H1 (cell line): Measurements from ENCODE around the gene XKR7. TPM values are rescaled to one million over a fixed set of nuclear protein-coding genes. Genes with fewer than 3 reads are reported as not detected.

Source experiments
- CTCF ChIA-PET: fragments of 300-600 bp; sonication (Branson Sonifier 250); formaldehyde crosslinking; loops from one replicate; lab custom pipeline; 2021; ENCODE audit not compliant: partially characterized antibody; lab: Charles Lee
- POLR2A ChIA-PET: fragments of 300-600 bp; sonication (Branson Sonifier 250); formaldehyde crosslinking; loops from one replicate; lab custom pipeline; 2021; ENCODE audit warnings: inconsistent platforms; ENCODE audit not compliant: partially characterized antibody; lab: Charles Lee
- DNase-seq, 2 experiments: peaks; one replicate each; pipeline versions ENCODE4 v3.0.0 to v3.0.0-alpha.2; 2010 to 2022; ENCODE audit warnings: low spot score in 2 of 2, low read depth in 1 of 2, mixed read lengths in 1 of 2
- FAIRE-seq: peaks from 2 replicates; lab custom pipeline; 2011; peaks lifted over from hg19 to GRCh38; lab: Jason Lieb, UNC
- H2AFZ ChIP-seq: 2 replicates; pipeline ENCODE4 v1.8.1; 2012; ENCODE audit warnings: low read length, inconsistent platforms
- H2AK5ac ChIP-seq: 2 replicates; pipeline ENCODE4 v1.6.1; 2013; ENCODE audit warnings: low read depth, low read length
- H2BK120ac ChIP-seq: replicated peaks from 2 replicates; pipeline ENCODE3; 2013; ENCODE audit warnings: low read depth, low read length, inconsistent platforms
- H2BK12ac ChIP-seq: 2 replicates; pipeline ENCODE4 v1.6.1; 2013; ENCODE audit warnings: low read depth, low read length
- H2BK15ac ChIP-seq: 2 replicates; pipeline ENCODE4 v1.6.1; 2013; ENCODE audit warnings: low read length
- H2BK20ac ChIP-seq: 2 replicates; pipeline ENCODE4 v1.6.1; 2013; ENCODE audit warnings: low read length
- H2BK5ac ChIP-seq: 2 replicates; pipeline ENCODE4 v1.6.1; 2013; ENCODE audit warnings: low read depth, low read length
- H3K14ac ChIP-seq: 2 replicates; pipeline ENCODE4 v1.6.1; 2013; ENCODE audit warnings: inconsistent platforms; ENCODE audit not compliant: insufficient read length
- H3K18ac ChIP-seq: 2 replicates; pipeline ENCODE4 v1.6.1; 2013; ENCODE audit warnings: low read length; ENCODE audit errors: extremely low read depth
- H3K23ac ChIP-seq: 2 replicates; pipeline ENCODE4 v1.6.1; 2013; ENCODE audit warnings: inconsistent platforms; ENCODE audit not compliant: insufficient read length
- H3K23me2 ChIP-seq: 2 replicates; pipeline ENCODE4 v1.6.1; 2013; ENCODE audit warnings: low read depth, low read length
- H3K27ac ChIP-seq: 2 replicates; pipeline ENCODE4 v1.6.1; 2011; ENCODE audit warnings: low read depth, low read length, inconsistent platforms
- H3K27me3 ChIP-seq, 4 experiments: replicated peaks in 1 of 4; 1 replicate in 1 of 4; 2 replicates in 3 of 4; pipeline versions ENCODE4 v1.6.1 to v1.8.1; 2011 to 2013; ENCODE audit warnings: low read length in 3 of 4, mild to moderate bottlenecking in 3 of 4, inconsistent platforms in 2 of 4, mixed read lengths in 2 of 4, moderate library complexity in 1 of 4; ENCODE audit not compliant: control insufficient read depth in 3 of 4, insufficient read depth in 3 of 4; ENCODE audit errors: extremely low read depth in 1 of 4
- H3K36me3 ChIP-seq, 4 experiments: 2 replicates each; pipeline versions ENCODE4 v1.6.1 to v1.8.1; 2011 to 2013; ENCODE audit warnings: mild to moderate bottlenecking in 4 of 4, low read length in 3 of 4, moderate library complexity in 2 of 4, control low read depth in 1 of 4, inconsistent platforms in 1 of 4; ENCODE audit not compliant: insufficient read depth in 4 of 4, control insufficient read depth in 2 of 4
- H3K4ac ChIP-seq: replicated peaks from 2 replicates; pipeline ENCODE3; 2013; ENCODE audit warnings: low read length, low read depth, mixed read lengths, inconsistent platforms; ENCODE audit not compliant: insufficient read length
- H3K4me1 ChIP-seq, 4 experiments: replicated peaks in 1 of 4; 1 replicate in 1 of 4; 2 replicates in 3 of 4; pipeline versions ENCODE4 v1.6.1 to v1.8.1; 2011 to 2013; ENCODE audit warnings: low read length in 3 of 4, inconsistent platforms in 2 of 4, mixed read lengths in 1 of 4; ENCODE audit not compliant: insufficient read depth in 4 of 4, control insufficient read depth in 3 of 4
- H3K4me2 ChIP-seq, 2 experiments: 2 replicates each; pipeline versions ENCODE4 v1.6.1 to v1.8.1; 2011 to 2013; ENCODE audit warnings: low read depth in 2 of 2, low read length in 2 of 2, control low read depth in 1 of 2, inconsistent platforms in 1 of 2, mild to moderate bottlenecking in 1 of 2; ENCODE audit not compliant: insufficient read depth in 1 of 2
- H3K4me3 ChIP-seq, 4 experiments: fragments of 200-600, 300-600 bp in 1 of 4; sonication (generic), shearing (Covaris generic), sonication (Bioruptor Twin) in 1 of 4; 2 replicates each; pipeline versions ENCODE4 v1.5.1 to v1.8.1; 2011 to 2016; ENCODE audit warnings: low read length in 4 of 4, low read depth in 3 of 4, control low read depth in 2 of 4, inconsistent platforms in 2 of 4, mild to moderate bottlenecking in 2 of 4, mixed read lengths in 1 of 4, moderate library complexity in 1 of 4; ENCODE audit not compliant: insufficient read depth in 2 of 4; ENCODE audit errors: extremely low read depth in 1 of 4
- H3K56ac ChIP-seq: replicated peaks from 2 replicates; pipeline ENCODE3; 2013; ENCODE audit warnings: low read depth, mild to moderate bottlenecking, mixed read lengths, low read length, inconsistent platforms; ENCODE audit not compliant: insufficient read length
- H3K79me1 ChIP-seq: 2 replicates; pipeline ENCODE4 v1.6.1; 2013; ENCODE audit warnings: low read depth, low read length, control low read depth
- H3K79me2 ChIP-seq, 2 experiments: 2 replicates each; pipeline versions ENCODE4 v1.6.1 to v1.8.1; 2012 to 2013; ENCODE audit warnings: low read length in 2 of 2, mild to moderate bottlenecking in 2 of 2, inconsistent platforms in 1 of 2; ENCODE audit not compliant: insufficient read depth in 2 of 2, control insufficient read depth in 1 of 2
- H3K9ac ChIP-seq, 4 experiments: replicated peaks in 1 of 4; 1 replicate in 1 of 4; 2 replicates in 3 of 4; pipeline versions ENCODE4 v1.6.1 to v1.8.1; 2011 to 2013; ENCODE audit warnings: low read depth in 3 of 4, low read length in 3 of 4, control low read depth in 2 of 4, mild to moderate bottlenecking in 2 of 4, moderate library complexity in 2 of 4, inconsistent platforms in 1 of 4; ENCODE audit errors: extremely low read depth in 1 of 4
- H3K9me3 ChIP-seq, 2 experiments: 2 replicates each; pipeline versions ENCODE4 v1.6.1 to v1.8.1; 2012 to 2013; ENCODE audit warnings: mild to moderate bottlenecking in 2 of 2, moderate library complexity in 2 of 2, control low read depth in 1 of 2, inconsistent platforms in 1 of 2, low read depth in 1 of 2, low read length in 1 of 2, mixed read lengths in 1 of 2; ENCODE audit not compliant: insufficient read depth in 2 of 2
- H4K20me1 ChIP-seq, 2 experiments: replicated peaks in 1 of 2; 2 replicates each; pipeline versions ENCODE3 to v1.8.1; 2011 to 2013; ENCODE audit warnings: inconsistent platforms in 2 of 2, low read length in 2 of 2, mild to moderate bottlenecking in 1 of 2; ENCODE audit not compliant: insufficient read depth in 2 of 2, control insufficient read depth in 1 of 2
- H4K5ac ChIP-seq: 2 replicates; pipeline ENCODE4 v1.6.1; 2013; ENCODE audit warnings: low read length, low read depth, mixed read lengths, inconsistent platforms; ENCODE audit not compliant: insufficient read length
- H4K8ac ChIP-seq: 2 replicates; pipeline ENCODE4 v1.8.0; 2013; ENCODE audit warnings: mild to moderate bottlenecking, moderate library complexity, low read length, inconsistent platforms; ENCODE audit not compliant: insufficient read depth; ENCODE audit errors: extremely low read depth
- H4K91ac ChIP-seq: replicated peaks from 2 replicates; pipeline ENCODE3; 2013; ENCODE audit warnings: low read length, mixed read lengths, inconsistent platforms; ENCODE audit not compliant: insufficient read length
- ZNF274 ChIP-seq: IDR thresholded peaks from 2 replicates; pipeline ENCODE4 v1.7.0; 2012; ENCODE audit warnings: low read length, borderline replicate concordance; ENCODE audit errors: extremely low read depth
- WGBS, 2 experiments: shearing (Covaris generic) in 1 of 2; methylation state at CpG; one replicate each; pipeline versions ENCODE4 v1.1.6 to v1.1.7; 2013 to 2015; ENCODE audit warnings: low lambda C conversion rate in 2 of 2, mixed read lengths in 2 of 2, inconsistent platforms in 1 of 2, low coverage in 1 of 2, missing lambda C conversion rate in 1 of 2; ENCODE audit not compliant: insufficient replicate concordance in 2 of 2, insufficient coverage in 1 of 2, insufficient read length in 1 of 2; ENCODE audit errors: extremely low coverage in 1 of 2, missing lambda C conversion rate in 1 of 2; 5-methylcytosine and 5-hydroxymethylcytosine counted together
- polyA plus RNA-seq, 7 experiments: library from polyadenylated mRNA; depleted of rRNA in 3 of 7; stranded (reverse) in 5 of 7; unstranded in 2 of 7; fragments of >200 nt in 5 of 7; fragments of 200-250 nt in 2 of 7; gene quantifications; 1 replicate in 5 of 7; 2 replicates in 1 of 7; 4 replicates in 1 of 7; pipeline versions ENCODE4 v1.2.1 to v1.2.3, GENCODE V29; 2011 to 2013; ENCODE audit warnings: missing spikeins in 2 of 7, mixed read lengths in 2 of 7
- total RNA-seq: library from RNA; stranded (reverse); fragmentation: NEBNext Ultra II Directional; extraction: Animal tissue kit (Norgen Biotek cat#: 25700); gene quantifications from 2 replicates; pipeline ENCODE4 v1.2.1, GENCODE V29; 2021

The XKR7 gene
- total and polyA plus RNA-seq, 2 of the 8 experiments (the other 6 are each of a cell fraction or from before 2014, with no cell fraction given): 1.8 to 2.4 TPM

DNA sequence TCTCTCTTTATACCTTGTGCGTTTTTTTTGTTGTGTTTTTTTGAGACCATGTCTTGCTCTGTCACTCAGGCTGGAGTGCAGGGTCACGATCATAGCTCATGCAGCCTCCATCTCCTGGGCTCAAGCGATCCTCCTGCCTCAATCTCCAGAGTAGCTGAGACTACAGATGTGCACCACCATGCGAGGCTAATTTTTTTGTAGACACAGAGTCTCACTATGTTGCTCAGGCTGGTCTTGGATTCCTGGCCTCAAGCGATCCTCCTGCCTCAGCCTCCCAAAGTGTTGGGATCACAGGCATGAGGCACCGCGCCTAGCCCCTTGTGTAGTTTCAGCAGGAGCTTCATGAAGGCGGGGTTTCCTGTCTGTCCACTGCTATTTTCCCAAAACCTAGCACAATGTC, 43.4 kb upstream of the XKR7 start:
- CTCF ChIA-PET: interaction anchor here (0.9 to 2.1 kb wide), 3 partner anchors 8 to 96 kb away, joined by 4 to 10 read pairs (median 4); no protein-coding TSS in a partner anchor
- TF ChIP-seq ZNF274: no peak
- 92% methylated on average over 8 of the region's 8 CpGs; no CpG with 5 or more reads in 1 of the 2 experiments for WGBS, 2 experiments

More for the DNA sequence above, 43.4 kb upstream of the XKR7 start:
- Histone ChIP-seq H2AK5ac (no peak overlapping the region), H2BK20ac (no peak overlapping the region), H3K4me1 (peaks cover 0 to 18% (median 15%) of the 10 kb centered on the region in 4 experiments; a peak in 5 of 7 replicates), H3K4me3 (no peak overlapping the region), H3K27me3 (no peaks in the 10 kb centered on the region), H3K9me3 (no peaks in the 10 kb centered on the region), H3K23ac (no peak overlapping the region), H3K36me3 (no peaks in the 10 kb centered on the region), H2BK5ac (no peak overlapping the region), H2BK15ac (no peak overlapping the region), H2BK120ac (no peak overlapping the region), H4K91ac (no peak overlapping the region), H3K9ac (no peak overlapping the region; a peak in 1 of 7 replicates), H3K23me2 (no peaks in the 10 kb centered on the region), H3K79me2 (no peaks in the 10 kb centered on the region), H3K27ac (no peak overlapping the region), H3K18ac (no peak overlapping the region), H4K5ac (no peak overlapping the region), H3K79me1 (no peaks in the 10 kb centered on the region), H2AFZ (no peak overlapping the region), H3K56ac (no peak overlapping the region), H4K8ac (no peak overlapping the region), H3K4ac (no peak overlapping the region), H4K20me1 (no peaks in the 10 kb centered on the region), H2BK12ac (no peak overlapping the region), H3K4me2 (no peak overlapping the region), H3K14ac (no peak overlapping the region)
- FAIRE-seq: no peak
- POLR2A ChIA-PET: interaction anchor here (0.6 to 0.9 kb wide), 2 partner anchors 13 to 446 kb away, joined by 4 to 5 read pairs; no protein-coding TSS in a partner anchor
- DNase-seq: no peak
